NOMO-1 (cell line): ENCODE measurements around the gene DENND2D.
A peak's percentile ranks its signal among the peaks of the same experiment; 100 is the strongest.

Experiments used
- DNase-seq, 2 experiments: peaks; one replicate each; lab custom pipeline; 2025; ENCODE audit not compliant: unreplicated experiment in 2 of 2; lab: John Stamatoyannopoulos, UW

The DENND2D gene

DNA sequence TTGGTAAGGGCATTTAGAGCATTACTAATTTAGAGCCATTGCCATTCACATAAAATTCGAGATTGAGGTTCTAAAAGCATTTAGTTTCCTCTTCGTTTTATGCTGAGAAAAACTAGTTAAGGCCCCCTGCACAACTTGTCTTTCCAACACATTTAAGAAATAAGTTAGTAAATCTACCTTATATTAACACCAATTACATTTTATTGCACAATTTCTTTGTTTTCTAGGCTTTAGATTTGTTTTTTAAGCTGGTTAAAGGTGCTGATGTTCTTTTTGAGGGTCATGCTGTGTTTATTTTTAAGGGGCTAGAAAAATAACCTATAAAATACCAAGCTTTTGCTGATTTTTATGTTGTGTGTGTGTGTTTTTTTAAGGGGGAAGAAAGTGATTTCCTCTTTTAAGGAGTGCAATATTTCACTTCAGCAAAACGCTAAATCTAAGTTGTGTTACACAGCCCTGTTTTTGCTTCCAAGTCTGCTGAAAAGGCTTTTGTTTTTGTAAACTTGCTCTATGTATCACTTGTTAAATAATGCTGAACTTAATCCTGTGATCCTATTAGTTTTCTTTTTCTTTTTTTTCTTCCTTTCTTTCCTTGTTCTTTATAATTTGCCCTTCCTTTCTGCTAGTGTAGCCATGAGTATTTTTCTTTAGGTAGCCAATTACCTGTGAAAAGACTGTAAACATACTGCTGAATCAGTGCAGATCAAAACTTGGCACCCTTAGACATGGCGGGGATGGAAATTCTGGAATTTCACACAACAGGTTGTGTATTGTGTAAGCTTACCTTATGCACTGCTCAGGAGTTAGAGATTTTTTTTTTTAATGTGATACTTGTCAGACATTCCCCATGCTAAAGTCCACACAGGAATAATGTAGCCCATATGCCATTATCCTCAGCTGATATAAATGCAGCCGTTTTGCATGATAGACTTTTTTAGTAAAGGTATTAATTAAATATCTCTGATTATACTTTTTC is 58.9 kb downstream of the DENND2D start:
- DNase-seq: peak; percentile 8 to 17

DNA sequence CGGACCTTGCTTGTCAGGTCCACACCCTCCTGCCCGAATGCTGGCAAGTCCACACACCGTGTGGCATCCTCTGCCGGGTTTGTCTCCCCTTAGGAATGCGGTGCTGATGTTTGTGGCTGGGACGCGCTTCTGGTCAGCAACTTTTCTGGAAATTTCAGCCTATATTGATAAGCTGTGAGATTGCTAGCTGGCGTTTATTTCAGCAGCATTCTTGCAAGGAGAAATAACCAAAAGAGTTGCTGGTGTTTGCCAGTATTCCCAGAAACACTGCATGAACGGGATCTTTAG is 59.8 kb downstream of the DENND2D start:
- DNase-seq: no peak

DNA sequence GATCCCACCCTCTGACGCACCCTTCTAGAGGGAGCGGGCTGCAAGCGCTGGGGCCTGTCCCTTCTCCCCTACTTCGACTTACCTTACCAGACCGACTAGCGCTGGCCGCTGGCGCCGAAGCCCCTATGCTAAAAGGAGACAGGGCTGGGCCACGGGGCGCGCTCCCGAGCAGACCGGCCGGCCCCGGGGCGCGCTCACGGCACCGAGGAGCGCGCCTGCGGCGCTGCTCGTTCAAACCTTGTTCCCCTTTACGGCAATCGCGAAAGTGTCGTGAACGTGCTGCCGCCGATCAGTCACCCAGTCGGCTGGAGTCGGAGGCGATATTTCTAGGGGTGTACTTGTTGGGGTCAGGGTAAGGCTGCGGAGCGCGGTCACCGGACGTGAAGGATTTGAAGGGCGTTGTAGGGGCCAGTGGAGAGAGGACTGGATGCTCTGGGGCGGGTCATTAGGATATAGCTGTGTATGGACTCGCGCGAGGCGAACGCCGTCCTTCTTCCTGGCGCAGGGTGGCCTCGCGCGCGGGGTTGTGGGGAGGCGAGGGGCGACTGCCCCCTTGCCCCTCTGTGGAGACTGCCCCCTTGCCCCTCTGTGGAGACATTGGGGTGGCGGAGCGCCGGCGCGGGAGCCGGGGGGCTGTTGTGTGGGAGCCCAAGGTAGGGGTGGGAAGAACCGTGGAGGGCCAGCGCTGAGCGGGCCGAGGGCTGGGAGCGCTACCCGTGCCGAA is 60.3 kb downstream of the DENND2D start, which contains the start of the genes CEPT1 and DRAM2:
TSS of gene CEPT1 (plus strand) at position 268 of the 724 bp plus-strand sequence. CDS start 7,492 bp downstream, outside the sequence.
TSS of gene DRAM2 (minus strand) at position 138 of the 724 bp plus-strand sequence. CDS start 8,539 bp downstream, outside the sequence.
- peak; percentile 85 to 95 for DNase-seq

DNA sequence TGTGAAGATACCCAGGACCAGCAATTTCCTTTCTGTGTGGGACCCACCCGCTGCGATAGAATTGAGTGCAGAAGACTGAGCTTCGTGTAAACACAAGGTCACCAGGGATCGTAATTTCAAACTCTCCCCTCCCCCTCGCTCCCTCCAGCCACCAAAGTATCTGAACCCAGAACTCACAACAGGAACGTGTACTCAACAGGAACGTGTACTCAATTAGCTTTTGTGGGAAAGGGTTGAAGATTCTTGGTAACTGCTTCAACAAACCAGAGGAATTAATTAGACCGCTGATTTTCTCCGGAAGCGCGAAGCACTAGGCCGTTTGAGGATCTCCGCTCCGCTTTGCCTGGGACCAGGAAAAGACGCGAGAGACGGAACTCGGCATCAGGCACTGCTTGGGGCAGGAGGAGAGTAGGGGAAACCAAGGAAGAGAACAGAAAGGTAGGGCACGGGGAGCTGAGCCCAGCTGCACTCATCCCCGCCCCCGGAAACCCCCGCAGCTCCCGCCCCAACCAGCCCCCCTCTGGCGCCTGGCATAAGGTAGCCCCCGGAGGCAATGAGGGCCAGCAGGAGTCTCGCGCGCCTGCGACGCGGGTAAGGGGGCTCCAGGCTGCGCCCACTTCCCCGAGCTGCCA is 61.0 kb downstream of the DENND2D start:
- DNase-seq: peak; percentile 41 to 42
